ENCODE data around the gene CCL1.

The CCL1 gene

DNA sequence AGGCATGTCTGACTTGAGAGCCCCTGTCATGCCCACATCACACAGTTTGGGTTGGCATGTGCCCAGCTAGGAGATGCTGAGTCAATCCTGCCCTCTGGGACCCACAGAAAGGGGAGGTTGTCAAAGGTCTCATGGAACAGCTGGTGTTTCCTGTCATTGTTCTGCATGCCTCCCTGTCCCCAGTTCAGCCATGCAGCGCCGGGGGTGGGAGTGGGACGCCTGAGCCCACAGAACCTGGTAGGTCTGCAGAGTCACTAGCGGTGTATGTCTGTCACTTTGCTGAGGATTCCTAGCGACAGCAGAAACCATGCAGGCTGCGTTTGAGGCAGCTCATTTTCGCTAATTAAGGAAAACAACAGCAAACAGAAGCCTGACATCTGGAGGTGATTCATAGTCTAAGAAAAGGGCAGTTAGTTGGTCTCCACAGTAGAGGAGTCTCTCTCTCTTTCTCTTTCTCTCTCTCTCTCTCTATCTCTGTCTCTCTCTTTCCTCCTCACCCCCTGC lies 19.6 kb upstream of the CCL1 start:
- no peak for DNase-seq

DNA sequence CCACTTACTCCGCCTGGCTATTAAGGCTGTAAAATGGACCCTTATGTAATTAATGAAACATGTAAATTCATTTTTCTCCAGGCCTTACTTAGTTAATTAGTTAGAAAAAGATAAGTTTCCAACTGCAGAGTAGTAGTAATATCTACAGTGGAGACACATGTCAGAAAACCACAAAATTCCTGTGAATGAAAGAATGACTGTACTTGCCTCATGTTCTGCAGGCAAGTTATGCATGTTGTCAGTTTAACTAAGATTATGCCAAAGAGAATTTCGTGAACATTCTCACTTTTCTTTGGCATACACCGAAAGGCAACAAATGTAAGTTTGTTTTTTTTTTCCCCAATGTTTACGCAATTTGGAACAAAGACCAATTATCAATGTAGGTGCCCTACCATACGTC lies 16.8 kb upstream of the CCL1 start:
- no peak for DNase-seq

DNA sequence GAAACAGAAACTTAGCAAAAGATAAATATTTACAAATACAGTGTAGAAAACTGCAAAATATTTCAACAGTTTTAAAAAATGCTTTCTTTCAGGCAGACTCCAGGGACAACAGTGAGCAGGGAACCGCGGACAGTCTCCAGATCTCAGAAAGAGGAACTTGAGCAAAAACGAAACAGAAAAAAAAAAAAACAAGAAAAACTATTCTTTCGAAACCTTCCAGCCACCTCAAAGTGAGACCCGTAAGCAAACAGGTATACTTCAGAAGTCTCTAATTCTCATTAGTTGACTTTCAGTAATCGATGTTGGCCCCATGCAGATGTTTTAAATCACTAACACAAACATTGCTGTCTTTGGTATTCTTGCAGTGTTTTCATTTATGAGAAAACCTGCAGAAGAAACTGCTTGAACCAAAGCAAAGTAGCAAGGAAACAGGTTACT lies 15.7 kb upstream of the CCL1 start:
- DNase-seq: no peak

DNA sequence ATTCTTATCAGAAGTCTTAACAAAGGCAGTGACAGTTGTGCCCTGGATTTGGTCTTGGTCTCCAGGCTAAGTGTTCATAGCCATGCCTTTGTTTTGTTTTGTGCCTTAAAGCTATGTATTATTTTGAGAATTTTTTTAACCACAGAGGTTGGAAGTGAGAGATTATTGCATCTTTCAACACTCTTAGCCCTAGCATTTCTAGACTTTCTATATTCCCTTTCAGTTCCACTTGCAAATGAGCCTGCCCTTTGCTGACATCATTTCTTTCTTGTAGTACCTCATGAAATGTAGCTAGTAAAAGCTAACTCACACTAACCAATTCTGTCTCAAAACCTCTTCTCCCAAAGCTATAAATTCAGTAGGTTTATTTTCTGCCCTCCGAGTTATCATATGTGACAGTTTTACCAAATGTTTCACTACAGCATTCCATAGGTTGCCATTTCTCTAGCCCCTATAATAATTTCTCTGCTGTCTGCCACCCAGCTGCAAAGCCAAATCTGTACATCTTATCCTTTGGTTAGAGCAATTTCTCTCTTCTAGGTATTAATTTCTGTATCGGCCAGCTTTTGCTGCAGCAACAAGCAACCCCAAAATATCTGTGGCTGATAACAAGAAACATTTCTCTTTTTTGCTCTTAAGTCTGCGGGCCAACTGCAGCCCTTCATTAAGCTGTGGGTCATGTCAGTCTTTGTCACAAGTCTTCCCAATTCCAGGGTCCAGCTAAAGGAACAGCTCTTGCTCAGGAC lies 14.2 kb upstream of the CCL1 start:
- DNase-seq: no peak

DNA sequence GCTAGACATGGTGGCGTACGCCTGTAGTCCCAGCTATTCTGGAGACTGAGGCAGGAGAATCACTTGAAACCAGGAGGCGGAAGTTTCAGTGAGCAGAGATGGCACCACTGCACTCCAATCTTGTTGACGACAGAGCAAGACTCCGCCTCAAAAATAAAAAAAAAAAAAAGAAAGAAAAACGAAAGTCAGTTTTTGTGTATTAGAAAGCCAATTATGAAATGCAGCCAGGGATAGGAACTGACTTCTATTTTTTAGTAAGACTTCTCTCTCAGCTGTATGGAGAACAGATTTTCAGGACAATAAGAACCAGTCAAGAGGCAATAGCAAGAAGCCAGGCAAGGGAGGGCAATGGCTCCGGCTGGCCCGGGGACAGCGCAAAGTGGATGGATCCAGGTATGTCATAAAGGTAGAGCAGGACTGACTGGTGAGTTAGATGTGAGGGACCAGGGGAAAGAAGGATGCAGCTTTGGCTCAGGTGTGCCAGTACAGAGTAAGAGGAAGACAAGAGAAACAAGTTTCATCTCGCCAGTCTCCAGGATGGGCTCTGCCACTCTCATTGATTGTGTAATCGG lies 12.5 kb upstream of the CCL1 start:
- DNase-seq: no peak

DNA sequence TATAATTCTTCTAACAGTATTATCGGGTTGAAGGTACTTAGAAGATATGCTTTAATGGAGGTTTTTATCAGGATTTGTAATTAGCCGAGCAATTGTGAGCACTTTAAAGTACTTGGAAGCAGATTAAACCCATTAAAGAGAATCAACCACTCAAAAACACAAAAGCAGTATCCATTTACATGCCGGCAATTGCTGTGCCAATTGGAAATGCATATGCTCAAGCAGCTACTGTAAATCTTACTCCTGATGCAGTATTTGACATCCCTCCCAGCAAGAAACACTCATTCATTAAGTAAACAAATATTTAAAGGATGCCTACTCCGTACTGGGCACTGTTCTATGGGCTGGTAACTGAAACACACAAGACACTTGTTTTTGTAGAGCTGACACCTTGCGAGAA lies 11.4 kb upstream of the CCL1 start:
- no peak for DNase-seq

DNA sequence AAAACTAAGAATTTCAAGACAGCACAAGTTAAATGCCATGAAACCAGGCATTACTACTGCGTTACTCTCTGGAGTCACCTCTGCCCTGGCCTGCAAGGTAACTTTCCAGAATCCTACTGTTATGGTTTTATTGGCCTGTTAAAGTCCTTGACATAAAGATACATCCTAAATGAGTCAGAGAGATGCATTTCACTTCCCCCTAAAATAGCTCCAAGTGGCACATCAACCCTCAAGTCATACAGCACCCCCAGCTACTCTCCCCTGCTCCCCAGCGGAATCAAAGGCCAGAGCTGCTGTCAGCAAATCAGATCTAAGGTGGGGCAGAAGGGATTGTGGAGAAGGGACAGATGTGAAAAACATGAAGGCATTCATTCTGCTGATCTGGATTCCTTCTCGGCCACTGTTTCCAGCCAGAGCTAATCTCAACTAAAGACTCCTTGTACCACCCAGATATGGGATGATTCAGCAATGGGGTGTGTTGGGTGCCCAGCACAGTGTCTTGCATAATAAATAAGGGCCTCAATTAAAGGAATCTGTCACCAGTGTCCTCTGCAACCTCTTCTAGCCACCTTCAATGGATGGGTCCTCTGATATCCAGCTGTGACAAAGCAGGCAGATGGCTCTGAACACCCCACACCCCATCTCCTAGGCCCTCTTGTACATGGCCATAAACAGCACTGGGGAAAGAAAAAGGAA lies 8.5 kb upstream of the CCL1 start:
- DNase-seq: no peak

DNA sequence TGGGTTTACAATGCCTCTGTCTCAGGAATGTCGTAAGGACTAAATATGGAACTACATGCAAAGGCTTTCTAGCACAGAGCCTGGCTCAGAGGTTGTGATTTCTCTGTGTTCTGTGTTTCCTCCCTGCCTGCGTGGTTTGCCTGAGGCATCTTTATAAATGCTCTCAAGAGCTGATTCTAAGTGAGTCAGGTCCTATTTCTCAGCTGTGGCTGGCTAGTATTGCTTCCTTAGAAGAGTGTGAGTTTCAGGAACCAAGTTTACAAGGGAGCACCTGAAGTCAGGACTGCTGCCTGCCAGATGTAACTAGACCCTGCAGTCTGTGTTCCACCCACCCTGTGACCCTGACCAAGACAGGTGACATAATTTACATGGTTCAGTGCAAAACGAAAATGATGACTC lies 8.0 kb upstream of the CCL1 start:
- DNase-seq: no peak

DNA sequence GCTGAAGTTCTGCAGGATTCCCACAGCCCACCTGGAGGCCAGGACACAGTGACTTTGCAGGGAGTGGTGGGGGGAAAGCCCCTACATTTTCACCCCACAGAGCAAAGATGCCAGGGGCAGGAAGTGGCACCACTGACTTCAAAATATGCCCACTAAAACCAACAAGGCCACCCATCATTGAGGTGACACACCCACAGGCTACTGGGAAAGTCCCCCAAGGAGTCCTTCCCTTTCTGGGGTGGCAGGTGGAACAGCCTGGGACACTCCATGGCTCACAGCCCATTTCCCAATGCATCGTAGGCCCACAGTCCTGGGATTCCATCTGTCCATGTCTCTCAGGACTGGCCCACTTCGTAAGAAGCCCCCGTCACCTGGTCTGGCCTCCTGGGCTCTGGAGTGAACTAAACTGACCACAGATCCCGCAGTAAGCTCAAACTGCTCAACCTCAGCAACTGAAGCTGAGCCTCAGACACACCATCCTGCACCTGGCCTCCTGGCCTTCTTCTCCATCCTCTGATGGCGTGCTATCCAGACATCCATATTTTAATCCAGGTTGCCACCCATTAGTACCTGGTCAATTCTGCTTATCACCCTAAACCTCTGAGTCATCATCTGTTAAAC lies 7.5 kb upstream of the CCL1 start:
- no peak for DNase-seq

DNA sequence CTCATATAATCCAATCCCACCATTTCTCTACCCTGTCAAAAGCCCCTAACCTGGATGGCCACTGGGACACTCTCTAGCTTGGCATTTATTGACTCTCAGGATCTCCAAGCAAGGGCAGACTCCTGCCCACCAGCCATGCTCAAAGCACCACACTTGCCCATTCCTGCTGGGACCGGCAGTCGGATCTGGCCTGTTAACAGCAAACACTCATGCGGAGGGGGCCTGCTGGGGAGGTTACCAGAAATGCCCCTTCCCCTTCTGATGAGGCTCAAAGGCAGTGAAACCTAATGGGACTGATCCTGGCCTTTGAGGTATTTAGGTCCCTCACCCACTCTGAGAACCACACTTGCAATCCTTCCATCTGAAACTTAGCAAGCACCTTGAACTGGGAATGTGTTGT lies 6.5 kb upstream of the CCL1 start:
- DNase-seq: no peak

DNA sequence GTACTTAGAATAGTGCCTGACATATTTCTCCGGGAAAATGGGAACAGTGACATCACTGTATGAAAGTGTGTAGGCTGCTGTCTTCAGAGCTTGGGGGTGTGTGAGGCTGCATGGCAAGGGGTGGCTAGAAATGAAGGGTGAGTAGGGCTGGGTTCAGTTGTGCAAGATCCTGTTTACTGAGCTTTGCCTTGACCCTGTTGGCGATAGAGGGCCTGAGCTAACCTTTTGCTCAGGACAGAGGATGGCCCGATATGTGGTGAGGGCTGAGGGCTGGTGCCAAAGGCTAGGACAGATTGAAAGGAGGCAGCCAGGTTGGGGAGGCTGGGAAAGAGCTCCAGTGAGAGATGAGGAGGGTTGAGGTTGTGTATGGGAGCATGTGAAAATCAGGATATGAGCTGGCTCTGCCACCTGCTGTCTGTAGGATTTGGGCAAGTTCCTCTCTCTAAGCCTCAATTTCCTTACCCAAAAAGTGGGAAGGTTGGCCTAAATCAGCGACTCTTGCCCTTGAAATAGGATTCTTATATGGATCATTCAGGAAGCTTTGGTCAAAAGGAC lies 6.0 kb upstream of the CCL1 start:
- DNase-seq: no peak

DNA sequence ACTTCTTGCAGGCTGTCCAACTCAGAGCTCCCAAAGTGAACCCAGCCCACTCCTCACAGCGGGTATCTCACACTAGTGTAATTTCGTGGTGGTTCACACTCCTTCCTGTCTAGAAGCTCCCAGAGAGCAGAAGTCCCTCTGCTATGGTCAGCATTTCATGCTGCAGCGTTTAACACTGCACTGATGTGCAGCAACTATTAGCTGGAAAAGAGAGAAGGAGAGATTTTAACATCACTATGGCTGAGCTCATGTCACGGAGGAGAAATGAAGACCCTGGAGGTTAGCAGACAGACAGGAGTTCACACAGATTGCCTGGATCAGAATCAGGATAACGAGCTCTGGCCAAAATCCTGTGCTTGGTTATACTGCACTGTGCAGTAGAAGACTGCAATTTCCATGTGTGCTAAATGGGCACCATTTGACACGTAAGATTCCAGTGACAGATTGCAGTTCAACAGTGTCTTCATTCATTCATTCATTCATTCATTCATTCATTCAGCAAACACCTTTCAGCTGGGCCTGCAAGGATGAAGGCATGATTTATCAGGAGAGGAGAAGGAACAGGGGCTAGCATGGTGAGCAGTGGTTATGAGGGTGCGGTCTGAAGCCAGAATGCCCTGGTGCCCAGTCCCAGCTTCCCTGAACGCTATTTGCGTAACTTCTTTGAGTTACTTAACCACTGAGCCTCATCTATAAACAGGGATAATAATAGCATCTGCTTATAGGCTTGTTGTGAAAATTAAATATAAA lies 5.3 kb upstream of the CCL1 start:
- no peak for DNase-seq

DNA sequence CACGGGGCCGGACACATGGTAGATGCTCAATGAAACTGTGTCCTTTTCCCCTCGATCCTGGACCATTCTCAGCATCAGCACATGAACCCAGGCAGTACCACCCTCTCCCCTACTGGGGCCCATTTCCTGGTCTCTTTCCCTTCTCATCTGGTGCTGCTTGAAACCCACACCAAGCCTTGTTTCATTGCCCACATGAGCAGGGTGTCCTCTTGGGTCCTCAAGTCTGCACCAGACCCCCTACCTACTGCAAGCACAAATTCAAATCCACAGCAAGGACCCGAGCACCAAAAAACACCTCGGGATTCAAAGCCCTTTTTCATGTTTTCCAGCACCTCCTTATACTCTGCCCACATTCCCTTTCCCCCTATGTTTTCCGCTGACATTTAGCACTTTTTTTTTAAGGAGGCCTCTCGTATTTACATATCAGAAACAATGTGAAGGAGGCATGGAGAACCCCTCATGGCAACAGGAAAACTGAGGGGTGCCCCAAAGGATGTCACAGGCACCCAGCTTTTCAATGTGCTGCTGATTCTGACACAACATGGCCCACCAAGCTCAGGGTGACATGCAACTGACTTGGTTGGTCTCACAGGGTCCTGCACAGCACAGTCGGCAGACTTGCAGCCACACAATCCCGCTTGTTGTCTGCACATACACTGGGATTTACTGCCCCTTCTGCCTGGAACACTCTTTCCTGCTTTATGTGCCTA lies 4.6 kb upstream of the CCL1 start:
- no peak for DNase-seq

DNA sequence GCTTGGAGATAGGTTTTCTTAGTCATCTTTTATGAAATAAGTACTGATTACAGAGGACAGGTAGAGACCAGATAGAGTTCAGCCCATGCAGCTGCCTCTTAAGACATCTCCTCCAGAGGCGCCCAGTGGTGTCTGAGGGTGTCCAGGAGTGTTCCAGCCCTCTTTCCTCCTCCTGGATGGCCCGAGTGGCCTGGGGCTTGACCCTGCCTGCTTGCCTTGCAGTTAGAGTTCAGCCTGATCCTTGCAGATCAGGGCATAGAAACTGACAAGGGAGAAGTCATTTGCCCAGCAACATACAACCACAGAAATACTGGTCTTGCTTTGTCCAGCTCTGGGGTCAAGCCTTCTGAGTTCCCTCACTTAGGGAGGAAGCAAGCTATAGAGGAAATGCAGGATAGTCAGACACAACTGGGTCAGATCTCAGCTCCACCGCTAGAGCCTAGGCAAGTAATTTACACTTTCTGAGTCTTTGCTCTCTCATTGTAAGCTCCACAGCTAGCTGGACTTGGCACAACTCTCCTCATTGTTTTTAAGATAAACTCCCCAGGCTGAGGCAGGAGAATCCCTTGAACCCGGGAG lies 3.6 kb upstream of the CCL1 start:
- no peak for DNase-seq

DNA sequence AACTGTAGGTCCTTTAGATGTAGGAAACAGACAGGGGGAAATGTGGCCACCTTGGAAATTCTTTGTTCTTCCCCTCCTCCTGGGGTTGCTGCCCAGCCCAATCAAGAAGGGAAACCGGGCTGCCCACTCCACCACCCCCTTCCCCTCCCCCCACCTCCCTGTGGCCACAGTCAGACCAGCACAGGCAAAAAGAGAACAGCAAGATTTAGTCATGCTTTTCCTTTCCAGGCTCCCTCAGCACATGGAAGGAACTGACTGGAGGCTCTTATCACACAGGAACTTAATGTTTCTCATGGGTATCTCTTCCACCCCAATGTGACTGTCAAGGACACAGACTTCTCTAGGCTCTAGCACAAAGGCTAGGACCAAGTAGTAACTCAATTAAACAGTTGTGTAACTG lies 3.0 kb upstream of the CCL1 start:
- no peak for DNase-seq

DNA sequence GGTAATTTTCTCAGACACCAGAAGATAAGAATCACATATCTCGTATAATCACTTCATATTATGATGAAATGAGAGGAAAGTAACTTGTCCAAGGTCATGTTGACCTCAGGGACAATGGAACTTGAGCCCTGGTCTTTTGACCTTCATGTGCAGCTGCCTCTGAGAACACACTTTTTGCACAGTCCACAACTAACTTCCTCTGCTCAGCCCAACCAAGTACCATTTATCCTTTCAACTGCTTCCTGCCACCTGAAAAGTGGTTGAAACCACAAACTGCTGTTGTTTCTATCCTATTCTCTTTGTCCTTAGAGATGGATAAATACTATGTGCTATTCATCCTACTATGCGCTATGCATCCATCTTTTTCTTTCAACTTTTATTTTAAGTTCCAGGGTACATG lies 2.3 kb upstream of the CCL1 start:
- no peak for DNase-seq

DNA sequence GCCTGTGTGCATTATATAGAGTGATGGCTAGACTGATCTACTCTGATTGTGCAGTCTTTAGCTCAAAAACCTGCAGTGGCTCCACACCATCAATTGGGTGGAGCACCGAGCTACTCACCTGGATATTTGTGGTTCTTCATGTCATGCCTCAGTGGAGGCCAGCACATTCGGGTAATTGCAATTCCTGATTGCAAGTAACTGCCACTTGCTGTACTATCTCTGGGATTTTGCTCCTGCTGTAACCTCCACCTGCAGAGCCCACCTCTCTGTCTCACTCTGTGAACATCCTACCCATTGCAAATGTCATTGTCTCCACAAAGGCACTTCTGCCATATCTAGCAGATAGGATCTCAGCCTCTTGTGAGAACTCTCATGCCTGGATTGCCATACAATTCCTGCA lies 1.7 kb upstream of the CCL1 start:
- no peak for DNase-seq

DNA sequence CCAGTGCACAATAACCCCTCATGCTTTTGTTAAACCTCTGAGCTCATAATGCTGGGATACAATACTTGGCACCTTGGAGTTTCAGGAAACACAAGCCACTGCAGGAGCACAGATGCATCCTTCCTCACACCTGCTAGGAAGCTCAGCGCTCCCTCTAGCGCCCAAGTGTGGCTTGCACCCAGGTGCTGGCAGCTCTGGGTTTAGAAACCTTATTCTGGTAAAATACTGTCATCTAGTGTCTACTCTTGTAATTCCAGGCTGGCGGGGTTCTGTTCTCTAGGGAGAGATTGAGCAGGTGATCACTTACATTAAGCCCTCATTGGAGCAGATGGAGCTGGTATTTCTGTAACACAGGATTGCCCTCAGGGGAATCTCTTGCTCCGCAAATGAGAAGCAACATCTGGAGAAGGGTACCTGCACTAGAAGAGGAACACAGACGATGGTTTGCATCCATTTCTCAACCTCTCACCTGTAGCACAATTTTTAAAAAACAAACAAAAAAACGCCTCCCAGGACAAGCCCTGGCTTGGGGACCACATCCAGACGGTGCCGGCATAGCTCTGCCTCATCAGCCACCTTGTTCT lies 1.5 kb downstream of the CCL1 start:
- peak; percentile 82 for DNase-seq

DNA sequence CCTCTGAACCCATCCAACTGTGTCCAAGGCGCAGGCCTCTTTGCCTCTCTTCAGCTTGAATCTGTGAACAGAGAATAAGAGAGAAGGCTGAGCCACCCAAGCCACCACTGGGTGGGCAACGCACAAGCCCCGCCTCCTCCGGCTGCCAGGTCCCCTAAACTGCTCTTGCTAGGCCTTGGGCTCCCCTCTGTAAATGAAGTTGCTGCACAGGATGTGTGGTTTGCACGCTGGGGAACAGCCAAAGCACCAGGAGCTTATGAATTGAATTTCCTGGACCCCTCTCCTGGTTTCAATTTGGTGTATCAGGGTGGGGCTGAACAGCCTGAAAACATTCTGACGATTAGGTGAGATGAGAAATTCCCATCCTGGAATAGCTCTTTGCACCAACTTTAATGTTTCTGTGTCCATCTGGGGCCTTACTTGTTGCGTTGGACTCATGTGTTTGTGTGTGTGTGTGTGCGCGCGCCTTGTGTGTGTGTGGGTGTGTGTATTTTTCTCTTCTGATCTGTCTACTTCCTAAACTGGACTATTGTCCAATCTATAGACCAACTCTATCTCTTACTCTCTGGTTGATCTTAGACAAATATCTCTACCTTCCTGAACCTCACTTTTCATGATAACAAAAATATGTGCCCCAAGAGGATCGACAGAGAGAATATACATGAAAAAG lies 2.3 kb downstream of the CCL1 start:
- no peak for DNase-seq

DNA sequence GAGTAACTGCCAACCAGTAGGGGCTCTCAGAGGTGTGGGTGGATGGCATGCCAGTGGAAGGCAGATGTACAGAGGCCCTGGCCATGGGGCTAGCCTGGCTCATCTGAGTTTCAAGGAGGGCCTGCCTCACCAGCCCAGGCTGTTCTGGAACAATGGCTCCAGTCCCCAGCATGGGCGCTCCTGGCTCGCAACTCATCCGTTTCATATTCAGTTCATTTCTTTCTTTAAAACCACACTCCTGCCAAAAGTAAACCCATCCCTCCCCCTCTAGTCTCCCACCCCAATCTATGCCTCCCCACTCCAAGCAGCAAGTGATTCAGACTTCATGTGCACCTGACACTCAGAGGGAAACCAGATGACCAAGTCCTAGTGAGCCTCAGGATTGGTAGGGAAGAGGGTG lies 4.4 kb downstream of the CCL1 start:
- no peak for DNase-seq

DNA sequence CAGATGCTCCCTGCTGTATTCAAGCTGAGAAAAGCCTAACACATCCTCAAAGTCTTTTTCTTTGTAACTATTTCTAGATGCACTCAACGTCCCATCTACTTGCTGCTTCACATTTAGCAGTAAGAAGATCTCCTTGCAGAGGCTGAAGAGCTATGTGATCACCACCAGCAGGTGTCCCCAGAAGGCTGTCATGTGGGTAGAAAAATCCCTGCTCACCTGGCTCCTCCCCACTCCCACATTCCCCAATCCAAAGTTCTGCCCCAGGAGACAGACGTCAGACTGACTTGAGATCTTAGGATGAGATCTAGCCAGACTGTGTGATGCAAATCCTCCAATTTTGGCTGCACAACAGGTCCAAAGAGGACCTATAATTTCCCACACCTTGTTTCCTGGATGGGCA lies 5.6 kb downstream of the CCL1 start:
- DNase-seq: no peak

Data from NCI-H774 (cell line).